COR-L47 (cell line): Measurements from ENCODE around the gene MBIP.
A peak's percentile ranks its signal among the peaks of the same experiment; 100 is the strongest.
"Not testable (repeated sequence)": the region's sequence is repeated elsewhere in the genome, so short reads cannot be mapped to it uniquely, and the experiment has no call there.

ENCODE experiments used
- DNase-seq: peaks from one replicate; lab custom pipeline; 2025; lab: John Stamatoyannopoulos, UW

MBIP gene, protein sequence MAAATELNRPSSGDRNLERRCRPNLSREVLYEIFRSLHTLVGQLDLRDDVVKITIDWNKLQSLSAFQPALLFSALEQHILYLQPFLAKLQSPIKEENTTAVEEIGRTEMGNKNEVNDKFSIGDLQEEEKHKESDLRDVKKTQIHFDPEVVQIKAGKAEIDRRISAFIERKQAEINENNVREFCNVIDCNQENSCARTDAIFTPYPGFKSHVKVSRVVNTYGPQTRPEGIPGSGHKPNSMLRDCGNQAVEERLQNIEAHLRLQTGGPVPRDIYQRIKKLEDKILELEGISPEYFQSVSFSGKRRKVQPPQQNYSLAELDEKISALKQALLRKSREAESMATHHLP

DNA sequence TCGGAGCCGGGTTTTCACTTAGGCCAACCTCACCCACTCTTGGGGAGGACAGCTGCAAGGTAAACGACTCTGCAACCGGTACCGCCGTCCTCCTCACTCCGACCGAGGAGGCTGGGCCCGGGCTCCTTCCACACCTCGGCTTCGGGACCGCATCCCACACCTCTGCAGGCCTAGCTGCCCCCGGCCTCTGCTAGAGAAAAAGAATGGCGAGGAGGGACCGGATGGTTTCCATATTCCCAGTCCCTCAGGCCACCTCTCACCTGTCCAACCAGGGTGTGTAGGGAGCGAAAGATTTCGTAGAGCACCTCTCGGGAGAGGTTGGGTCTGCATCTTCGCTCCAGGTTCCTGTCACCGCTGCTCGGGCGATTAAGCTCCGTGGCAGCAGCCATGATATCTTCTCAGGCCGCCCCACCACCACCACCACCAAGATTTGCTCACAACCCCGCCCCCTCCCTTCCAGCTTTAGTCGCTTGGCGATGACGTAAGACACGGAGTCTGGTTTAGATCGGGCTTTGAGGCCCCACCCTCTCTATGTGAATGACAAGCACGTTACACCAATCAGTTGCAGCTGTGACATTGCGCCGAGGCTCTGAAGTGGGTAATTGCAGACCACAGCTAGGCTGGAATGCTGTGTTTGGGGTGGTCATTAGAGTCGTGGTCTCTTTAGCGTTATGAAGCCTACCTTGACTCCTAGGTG, at the start of gene MBIP:
Gene MBIP (minus strand): TSS at position 438 of the 697 bp plus-strand sequence. CDS start 49 bp downstream, at position 389.
- DNase-seq, result peak; percentile 97

DNA sequence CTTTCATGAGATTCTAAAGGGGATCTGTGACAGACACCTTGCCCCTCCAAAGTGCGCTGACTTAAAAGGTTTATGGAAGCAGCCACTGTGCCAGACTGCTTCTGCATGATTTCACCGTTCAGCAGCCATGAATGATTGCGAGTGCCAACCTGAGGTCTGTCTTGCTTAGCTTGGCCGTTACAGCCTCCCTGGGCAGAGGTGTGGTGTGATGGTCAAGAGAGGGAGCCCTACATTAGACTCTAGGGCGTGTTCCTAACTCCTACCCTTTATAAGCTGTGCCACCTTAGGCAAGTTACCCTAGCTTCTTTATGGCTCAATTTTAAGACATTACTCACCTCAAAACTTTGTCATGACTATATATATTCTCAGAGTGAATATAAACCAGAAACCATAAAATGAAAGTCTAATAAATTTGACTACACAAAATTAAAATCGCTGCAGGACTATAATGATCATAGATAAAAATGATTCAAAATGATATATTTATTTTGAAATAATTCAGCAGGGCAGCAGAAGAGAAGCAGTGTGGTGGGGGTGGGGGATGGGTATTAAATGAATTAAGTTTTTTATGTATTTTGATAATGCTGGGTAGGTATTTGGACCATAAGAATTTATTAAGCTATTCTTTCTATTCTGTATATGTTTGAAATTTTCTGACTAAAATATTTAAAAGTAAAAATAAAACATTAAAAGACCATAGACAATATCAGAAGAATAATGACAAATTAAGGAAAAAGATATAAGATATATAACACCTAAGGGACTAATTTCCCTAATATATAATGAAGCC, 47.7 kb upstream of the MBIP start:
- no peak for DNase-seq

DNA sequence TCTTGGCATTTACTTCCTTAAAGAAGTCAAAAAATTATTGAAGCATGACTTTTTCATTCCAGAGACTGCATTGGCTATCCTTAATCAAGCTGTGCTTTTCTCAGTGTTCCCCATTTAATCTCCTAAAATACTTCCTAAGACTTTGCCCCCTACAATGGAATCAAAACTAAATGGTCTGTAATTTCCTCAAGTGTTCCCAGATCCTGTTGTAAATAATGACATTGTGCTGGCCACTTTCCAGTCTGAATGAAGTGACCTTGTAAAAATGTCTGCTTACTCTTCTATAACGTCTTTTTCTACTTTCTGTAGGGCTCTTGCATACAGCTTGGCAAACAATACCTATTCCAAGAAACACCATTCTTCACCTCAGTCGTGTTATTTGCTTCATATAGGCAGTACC, 45.3 kb upstream of the MBIP start:
- DNase-seq, result peak; percentile 21

DNA sequence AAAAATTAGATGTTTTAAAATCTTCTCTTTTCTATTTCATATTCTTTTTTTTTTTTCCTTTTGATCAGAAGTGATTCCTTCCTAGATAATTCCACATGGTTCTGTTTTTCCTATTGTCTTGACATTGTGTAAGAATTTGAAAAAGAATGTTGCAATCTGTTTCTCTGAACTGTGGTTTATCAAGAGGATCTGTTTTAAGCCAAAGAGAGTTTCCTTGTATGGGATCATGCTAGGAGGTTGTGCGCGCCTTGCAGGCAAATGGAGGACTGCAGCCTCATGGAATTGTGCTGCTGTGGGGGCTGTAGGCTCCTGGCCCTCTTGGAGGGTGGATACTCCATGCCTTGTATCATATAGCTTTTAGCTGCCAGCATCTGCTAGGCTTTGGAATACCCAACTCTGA, 43.3 kb upstream of the MBIP start:
- DNase-seq, result no peak

DNA sequence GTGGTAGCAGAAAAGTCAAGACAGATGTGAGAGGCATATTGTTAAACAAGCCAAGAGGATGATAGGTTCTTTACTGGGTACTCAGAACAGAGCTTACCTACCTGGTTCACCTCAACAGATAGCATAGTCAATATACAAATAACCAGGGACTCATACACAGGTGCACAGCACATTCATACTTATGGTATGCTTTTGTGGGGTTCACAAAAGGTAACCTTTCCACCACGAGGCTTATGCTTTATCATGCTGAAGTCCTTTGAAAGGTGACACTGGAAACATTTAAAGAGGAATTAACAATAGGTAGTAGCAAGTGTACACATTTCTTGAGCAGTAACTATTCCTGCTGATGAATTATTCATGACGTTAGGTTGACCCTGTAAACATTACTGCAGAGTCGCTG, 42.2 kb upstream of the MBIP start:
- DNase-seq, result no peak

DNA sequence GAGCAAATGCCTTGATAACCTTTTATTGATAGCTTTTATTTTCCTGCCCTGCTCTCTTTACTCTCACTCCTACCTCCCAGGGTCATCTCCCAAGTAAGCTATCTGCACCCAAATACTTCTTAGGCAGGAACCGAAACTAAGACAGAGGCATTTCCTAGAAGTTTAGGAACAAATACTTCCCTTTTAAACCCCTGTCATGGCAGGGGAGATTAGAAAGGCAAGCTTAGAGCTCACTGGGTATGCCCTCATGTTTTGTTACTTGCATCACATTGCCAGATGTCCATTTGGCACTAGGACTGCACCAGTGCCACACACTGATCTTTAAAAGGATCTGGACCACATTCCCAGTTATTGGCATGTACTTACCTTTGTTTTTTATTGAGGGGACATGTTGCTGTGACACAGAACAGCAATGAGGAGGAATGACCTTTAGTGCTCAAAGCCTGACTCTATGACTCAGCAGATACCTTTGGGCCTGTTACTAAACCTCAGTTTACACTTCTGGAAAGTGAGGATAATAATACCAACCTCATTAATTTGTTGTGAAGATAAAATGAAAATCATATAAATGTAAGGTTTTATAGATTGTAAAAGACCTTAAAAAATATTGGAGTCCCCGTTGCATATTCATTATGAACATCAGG, 40.9 kb upstream of the MBIP start:
- DNase-seq, result no peak

DNA sequence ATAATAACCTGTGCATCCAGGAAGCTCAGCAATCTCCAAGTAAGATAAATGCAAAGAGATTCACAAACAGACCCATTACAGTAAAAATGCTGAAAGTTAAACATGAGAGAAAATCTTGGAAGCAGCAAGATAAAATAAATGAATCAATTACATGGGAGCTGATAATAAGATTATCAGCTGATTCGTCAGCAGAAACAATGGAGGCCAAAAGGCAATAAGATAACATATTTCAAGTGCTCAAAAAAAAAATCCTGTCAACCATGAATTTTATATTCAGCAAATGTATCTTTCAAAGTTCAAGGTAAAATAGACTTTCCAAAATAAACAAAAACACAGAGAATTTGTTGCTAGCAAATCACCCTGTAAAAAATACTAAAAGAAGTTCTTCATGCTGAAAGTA, 36.4 kb upstream of the MBIP start:
- DNase-seq, result no peak

DNA sequence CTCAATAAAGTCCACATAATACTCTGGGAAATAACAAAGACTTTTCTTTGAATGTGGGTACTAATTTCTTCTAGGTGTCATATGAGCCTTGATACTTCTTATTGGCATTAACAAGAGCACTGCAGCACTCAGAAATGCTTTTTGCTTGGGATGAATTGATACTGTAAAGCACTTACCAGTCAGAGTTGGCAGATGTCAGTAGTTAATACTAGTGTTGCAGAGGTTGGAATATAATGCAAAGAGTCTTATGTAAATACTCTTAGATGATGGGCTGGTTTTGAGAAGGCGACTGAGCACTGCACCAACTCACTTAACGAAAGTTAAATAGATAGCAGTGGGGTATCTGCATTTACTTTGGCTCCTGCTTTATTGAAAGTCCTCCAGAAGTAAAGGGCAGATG, 25.6 kb upstream of the MBIP start:
- DNase-seq, result peak; percentile 55

DNA sequence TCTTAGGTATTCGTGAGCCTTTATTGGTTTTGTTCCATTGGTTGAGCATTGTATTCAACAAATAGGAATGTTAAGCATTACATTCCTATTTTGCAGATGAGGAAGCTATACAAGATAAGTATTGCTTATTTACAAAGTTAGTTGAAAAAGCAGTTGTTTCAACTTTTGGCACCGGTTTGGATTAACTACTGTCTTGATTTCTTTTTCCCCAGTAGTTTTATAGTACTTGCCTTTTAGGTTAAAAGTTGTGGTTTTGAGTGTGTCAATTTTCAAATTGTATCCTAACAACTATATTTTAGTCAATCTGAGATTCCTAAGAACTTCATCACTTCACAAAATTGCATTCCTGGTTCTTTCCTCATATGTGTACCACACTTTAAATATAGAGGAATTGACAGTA, 23.8 kb upstream of the MBIP start:
- DNase-seq, result no peak

DNA sequence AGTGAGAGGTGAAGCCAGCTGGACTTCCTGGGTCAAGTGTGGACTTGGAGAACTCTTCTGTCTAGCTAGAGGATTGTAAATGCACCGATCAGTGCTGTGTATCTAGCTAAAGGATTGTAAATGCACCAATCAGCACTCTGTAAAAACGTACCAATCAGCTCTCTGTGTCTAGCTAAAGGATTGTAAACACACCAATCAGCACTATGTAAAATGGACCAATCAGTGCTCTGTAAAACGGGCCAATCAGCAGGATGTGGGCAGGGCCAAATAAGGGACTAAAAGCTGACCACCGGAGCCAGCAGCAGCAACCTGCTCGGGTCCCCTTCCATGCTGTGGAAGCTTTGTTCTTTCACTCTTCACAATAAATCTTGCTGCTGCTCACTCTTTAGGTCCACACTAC, 21.4 kb upstream of the MBIP start:
- not testable (repeated sequence) for DNase-seq

DNA sequence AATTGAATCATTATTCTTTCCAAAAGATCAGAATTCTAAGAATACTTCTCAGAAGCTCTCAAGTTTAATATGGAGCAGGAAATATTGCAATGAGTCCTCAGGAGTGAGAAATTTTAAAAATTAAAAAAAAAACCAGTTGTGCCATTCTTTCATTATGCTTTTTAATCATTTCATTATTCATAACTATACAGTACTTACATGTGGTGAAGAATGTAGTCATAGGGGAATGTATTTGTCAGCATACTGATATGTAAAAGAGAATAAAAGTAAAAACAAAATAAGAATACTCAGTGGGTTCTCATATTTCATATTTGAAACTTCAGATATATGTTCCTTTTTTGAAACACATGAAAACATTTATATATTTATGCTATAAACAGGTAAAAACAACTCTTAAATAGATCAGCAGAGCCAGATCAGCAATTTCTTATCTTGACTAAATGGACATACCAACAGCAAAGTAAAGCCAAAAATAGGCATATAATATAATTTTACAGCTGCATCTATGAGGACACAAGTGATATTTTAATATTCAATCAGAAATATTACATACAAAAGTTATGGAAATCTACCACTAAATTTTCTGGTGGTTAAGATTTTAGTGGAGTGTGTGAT, 19.9 kb upstream of the MBIP start:
- DNase-seq, result no peak

DNA sequence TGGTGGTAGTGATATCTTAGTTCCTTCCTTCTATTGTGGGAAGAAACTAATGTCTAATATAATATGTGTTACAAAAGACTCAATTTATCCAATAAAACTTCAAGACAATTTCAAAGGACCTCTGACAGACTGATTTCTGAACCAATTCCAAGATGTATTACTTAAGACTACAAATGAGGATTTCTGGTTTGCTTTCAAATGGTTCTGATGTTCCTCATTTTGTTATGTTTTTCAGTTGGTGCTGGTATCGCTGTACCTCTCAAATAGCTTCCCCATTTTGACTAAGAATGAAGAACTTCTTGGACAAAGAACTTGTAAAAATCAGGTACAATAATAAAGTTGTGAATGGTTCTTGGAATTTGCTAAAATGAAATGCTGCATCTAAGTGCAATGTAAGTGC, 19.4 kb upstream of the MBIP start:
- no peak for DNase-seq

DNA sequence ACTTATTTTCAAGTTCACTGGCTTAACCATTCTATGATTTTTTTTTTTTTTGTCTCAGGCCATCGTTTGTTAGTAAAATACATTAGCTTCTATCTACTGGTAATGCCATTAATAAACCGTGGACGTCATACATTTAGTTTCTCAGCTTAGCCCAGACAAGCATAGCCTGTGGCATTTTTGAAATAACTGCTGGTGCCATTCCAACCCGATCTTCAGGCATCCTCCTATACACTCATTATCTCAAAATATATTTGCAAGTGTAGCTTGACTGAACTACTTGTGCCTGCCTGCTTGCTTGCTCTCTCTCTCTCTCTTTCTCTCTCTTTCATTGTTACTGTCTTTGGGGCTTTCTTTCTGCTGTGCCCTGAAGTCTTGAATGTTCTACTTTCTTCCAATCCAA, 12.7 kb upstream of the MBIP start:
- DNase-seq, result no peak

DNA sequence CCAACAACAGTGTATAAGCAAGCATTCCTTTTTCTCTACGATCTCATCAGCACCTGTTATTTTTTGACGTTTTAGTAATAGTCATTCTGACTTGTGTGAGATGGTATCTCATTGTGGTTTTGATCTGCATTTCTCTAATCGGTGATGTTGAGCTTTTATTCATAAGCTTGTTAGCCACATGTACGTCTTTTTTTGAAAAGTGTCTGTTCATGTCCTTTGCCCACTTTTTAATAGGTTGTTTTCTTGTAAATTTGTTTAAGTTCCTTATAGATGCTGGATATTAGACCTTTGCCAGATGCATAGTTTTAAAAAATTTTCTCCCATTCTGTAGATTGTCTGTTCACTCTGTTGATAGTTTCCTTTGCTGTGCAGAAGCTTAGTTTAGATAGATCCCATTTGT, 7.1 kb upstream of the MBIP start:
- DNase-seq, result not testable (repeated sequence)

DNA sequence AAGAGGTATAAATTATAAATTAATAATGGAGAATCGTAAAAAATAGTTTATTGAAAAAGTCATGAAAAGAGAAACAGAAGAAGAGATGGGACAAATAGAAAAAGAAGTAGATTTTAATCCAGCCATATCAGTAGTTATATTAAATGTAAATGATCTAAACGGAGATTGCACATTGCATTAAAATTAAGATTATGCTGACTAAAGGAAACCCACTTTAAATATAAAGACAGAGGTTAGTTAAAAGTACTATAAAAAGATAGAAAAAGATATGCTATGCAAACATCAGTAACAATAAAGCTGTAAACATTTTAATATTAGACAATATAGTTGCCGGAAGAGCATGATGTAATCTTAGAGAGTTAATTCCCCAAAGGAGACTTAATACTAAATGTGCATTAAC, 5.4 kb upstream of the MBIP start:
- DNase-seq, result no peak

DNA sequence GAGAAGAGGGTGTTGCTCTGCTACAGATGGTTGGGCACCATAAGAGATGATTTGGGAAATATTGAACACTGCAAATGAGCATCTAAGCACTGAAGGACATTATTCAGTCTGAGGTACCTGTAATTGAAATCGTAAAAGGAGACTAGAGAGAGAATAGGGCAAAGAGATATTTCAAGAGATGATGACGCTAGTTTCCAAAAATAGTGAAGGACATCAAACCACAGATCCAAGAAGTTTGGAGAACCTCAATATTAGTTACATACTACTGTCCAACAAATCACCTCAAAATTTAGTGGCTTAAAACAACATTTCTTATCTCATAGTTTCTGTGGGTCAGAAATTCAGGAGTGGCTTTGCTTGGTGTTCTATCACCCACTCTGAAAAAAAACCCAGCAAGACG, 4.5 kb upstream of the MBIP start:
- no peak for DNase-seq

DNA sequence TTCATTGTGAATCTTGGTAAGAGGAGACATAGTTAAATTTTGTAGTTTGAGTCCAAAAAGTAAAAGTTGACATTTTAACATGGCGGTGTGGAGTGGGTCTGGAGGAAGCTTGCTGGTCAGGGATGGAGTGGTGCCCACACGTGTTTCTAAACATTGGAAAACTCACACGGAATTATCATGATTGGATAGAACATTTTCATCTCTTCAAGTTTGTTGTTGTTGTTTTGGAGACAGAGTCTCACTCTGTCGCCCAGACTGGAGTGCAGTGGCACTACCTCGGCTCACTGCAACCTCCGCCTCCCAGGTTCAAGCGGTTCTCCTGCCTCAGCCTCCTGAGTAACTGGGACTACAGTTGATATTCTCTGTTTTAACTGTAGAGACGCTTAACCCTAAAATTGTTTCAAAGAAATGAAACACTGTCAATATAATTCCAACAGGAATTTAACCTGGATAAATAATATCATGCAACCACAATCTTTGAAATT, 502 bp upstream of the MBIP start:
- no peak for DNase-seq

DNA sequence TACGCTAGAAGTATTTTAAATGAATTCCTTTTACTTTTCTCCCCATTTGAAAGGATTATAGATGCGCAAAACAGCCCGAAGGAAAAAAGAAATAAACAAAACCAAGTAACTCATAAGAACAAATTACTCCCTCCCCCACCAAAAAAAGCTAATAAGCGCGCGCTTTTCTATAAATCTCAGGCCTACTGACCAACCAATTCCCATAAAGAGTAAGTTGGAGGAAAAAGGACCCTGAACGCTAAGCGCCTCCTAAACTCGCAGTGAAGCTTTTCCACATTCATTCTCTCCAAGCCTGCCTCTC, 588 bp downstream of the MBIP start:
- DNase-seq, result no peak

DNA sequence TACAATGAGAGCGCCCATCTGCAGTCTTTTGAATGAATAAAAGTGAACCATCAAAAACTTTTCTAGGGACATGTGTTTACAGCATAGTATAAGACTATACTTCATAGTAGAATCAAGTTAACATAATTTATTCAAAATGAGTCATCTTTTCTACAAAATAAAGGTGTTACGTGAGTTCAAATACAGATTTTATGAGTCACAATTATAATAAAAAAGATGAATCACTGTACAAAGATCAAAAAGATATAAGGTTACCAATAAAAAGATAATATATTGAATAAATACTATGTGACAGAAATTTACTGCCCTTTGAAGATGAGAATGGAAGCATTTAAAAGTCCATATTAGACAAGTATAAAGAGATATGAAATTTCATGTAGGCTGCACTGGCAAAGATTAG, 2.8 kb downstream of the MBIP start:
- DNase-seq, result no peak

DNA sequence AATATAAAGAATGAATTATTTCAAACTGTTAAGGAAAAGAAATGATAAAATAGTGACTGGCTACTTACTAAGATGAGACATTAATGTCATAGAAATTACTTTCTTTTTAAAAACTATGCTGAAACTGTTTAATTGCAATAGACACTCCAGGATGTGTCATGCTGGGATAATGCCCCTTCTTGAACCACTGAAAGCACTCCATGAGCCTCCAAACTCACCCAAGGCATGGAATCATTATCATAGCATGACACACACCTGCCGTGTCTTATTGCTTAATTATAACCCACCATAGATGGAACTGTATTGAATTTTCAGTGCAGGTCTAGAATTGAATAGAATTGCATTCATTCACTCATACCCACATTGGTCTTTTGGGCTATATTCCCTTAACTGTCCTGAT, 4.3 kb downstream of the MBIP start:
- peak; percentile 49 for DNase-seq

DNA sequence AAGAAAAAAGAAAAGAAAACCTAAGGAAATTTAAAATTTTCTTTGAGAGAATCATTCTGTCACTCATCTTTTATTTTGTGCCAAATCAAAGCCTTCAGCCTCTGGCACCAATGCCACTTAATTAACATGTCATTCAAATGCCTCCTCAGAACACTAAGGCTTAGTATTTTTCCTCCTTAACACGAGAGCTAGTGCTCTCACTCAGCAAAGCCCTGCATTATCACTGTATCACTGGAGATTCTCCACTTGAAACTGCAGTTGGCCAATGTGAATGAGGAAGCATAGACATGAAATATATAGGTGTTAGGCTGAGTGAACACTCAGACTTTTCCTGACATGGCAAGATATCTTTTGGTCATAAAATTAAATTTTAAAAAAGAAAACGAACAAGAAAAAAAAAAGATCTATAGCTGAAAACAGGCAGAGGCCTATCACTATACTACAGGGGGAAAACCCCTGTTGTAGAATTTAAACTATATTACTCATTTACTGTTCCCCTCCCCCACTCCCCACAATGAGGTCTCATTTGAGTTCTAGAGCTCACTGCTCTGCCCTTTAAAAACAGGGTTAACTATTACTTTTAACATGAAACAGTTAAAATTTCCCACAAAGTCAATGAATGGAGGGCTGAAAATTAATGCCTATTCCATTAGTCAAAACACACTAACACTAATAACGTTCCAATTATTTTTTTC, 5.1 kb downstream of the MBIP start:
- no peak for DNase-seq
